Measurements from ENCODE around the gene CACNB2. TPM values are rescaled to one million over a fixed set of nuclear protein-coding genes. Genes with fewer than 3 reads are reported as not detected.

The CACNB2 gene
- total RNA-seq, 1 experiment from 2014 or later = not detected

GRCh38 chr10:18401416-18402195, 261.4 kb downstream of the CACNB2 start:
- no peak for TF ChIP-seq REST (IDR thresholded peaks at IDR 0.05; ENCODE audit: insufficient read depth in 1 of 2, low read depth in 2 of 2, low read length in 1 of 2)
- in situ Hi-C loops (cut with HindIII; ENCODE audit: low pct_unique_long_range_greater_than_20kb, low sequenced_read_pairs) (no loop called here), intact Hi-C loops (cut with micrococcal nuclease; ENCODE audit: unreplicated experiment) (no loop called here)
- no peaks in the 10 kb centered on the region for H3K27me3 ChIP-seq (ENCODE audit: control insufficient read depth, insufficient read depth, low read length)
- no peaks in the 10 kb centered on the region for H3K4me1 ChIP-seq (ENCODE audit: control insufficient read depth, insufficient read depth, low read length)
- BruUV-seq (replicated peaks) = no TSS peak
- ChIA-PET POLR2A (interaction anchor here (0.5 kb wide), 1 partner anchor 169 kb away, joined by 3 read pairs; no protein-coding TSS in a partner anchor), CTCF (no interaction called here)
- no peaks in the 10 kb centered on the region for H3K9me3 ChIP-seq (ENCODE audit: control insufficient read depth, insufficient read depth, low read depth, low read length)
- no peak overlapping the region for H3K27ac ChIP-seq (ENCODE audit: low read length)
- DNase-seq (ENCODE audit: low read depth, low spot score) (no peak), ATAC-seq (no peak)
- H3K4me3 ChIP-seq (ENCODE audit: low read depth in 2 of 2, low read length in 2 of 2) = no peak overlapping the region
- H3K36me3 ChIP-seq (ENCODE audit: control insufficient read depth, insufficient read depth, low read length) = no peaks in the 10 kb centered on the region

DNA sequence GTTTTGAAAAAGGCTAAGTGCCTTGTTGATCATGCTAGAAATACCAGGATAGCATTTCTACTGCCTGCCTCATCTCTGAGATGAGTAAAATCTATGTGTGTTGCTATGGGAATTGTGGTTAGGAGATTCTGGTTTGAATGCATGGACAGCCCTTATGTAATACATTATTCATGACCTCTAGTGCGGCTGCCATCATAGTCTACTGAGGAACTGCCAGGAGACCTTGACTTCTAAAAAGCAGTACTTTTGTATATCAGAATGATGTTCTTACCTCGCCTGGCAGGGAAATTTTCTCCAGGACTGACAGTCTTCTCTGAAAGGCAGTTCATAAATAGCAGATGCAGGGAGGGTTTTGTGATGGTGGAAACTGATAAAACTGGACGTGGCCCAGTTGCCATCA, 262.6 kb downstream of the CACNB2 start:
- in situ Hi-C loops (cut with HindIII; ENCODE audit: low pct_unique_long_range_greater_than_20kb, low sequenced_read_pairs) = no loop called here
- no peaks in the 10 kb centered on the region for H3K36me3 ChIP-seq (ENCODE audit: control insufficient read depth, insufficient read depth, low read length)
- intact Hi-C loops (cut with micrococcal nuclease; ENCODE audit: unreplicated experiment) = no loop called here
- no peak for ATAC-seq
- no peak overlapping the region for H3K27ac ChIP-seq (ENCODE audit: low read length)
- ChIA-PET POLR2A (no interaction called here), CTCF (no interaction called here)
- TF ChIP-seq POLR2AphosphoS5 (IDR thresholded peaks at IDR 0.05; ENCODE audit: low read depth, low read length) (no peak), REST (IDR thresholded peaks at IDR 0.05; ENCODE audit: insufficient read depth in 1 of 2, low read depth in 2 of 2, low read length in 1 of 2) (no peak), CTCF (IDR thresholded peaks at IDR 0.05) (no peak), SIN3A (IDR thresholded peaks at IDR 0.05; ENCODE audit: borderline replicate concordance, insufficient read depth, low read depth, low read length) (no peak), TCF7L2 (IDR thresholded peaks at IDR 0.05; ENCODE audit: low read depth, low read length) (no peak)
- H3K9me3 ChIP-seq (ENCODE audit: control insufficient read depth, insufficient read depth, low read depth, low read length) = no peaks in the 10 kb centered on the region
- no peak for DNase-seq (ENCODE audit: low read depth, low spot score)
- no peaks in the 10 kb centered on the region for H3K4me1 ChIP-seq (ENCODE audit: control insufficient read depth, insufficient read depth, low read length)
- BruUV-seq (replicated peaks) = no TSS peak
- no peaks in the 10 kb centered on the region for H3K27me3 ChIP-seq (ENCODE audit: control insufficient read depth, insufficient read depth, low read length)
- H3K4me3 ChIP-seq (ENCODE audit: low read depth in 2 of 2, low read length in 2 of 2) = no peak overlapping the region

All from Panc1 (cell line).